ENCODE results near the gene KLRG1. TPM values are rescaled to one million over a fixed set of nuclear protein-coding genes. Genes with fewer than 3 reads are reported as not detected.

The KLRG1 gene
- polyA plus RNA-seq, 1 donor from 2014 or later, result 4.7 TPM

GRCh38 chr12:8943565-8944186 is 45.7 kb upstream of the KLRG1 start:
- Histone ChIP-seq H3K79me2 (replicated peaks; ENCODE audit: insufficient read depth, low read length) (peaks cover 37% of the 10 kb centered on the region), H3K9me2 (ENCODE audit: insufficient read depth, low read length) (no peaks in the 10 kb centered on the region), H3K9me3 (ENCODE audit: low read length) (no peaks in the 10 kb centered on the region), H3K27me3 (ENCODE audit: insufficient read depth, low read depth, low read length) (no peaks in the 10 kb centered on the region), H3K4me3 (ENCODE audit: low read length) (no peak overlapping the region), H3K36me3 (ENCODE audit: insufficient read depth, low read length) (no peaks in the 10 kb centered on the region), H3K4me2 (ENCODE audit: low read length) (no peak overlapping the region), H2AFZ (ENCODE audit: low read depth, low read length) (no peak overlapping the region), H4K20me1 (ENCODE audit: insufficient read depth) (no peaks in the 10 kb centered on the region), H3K9ac (ENCODE audit: low read length) (no peak overlapping the region), H3K27ac (ENCODE audit: low read length) (no peak overlapping the region), H3F3A (ENCODE audit: insufficient read depth, low read length, poor library complexity, severe bottlenecking) (no peaks in the 10 kb centered on the region)
- no peak for TF ChIP-seq RAD21 (conservative IDR thresholded peaks at IDR 0.05)
- no peak for TF ChIP-seq SMC3 (conservative IDR thresholded peaks at IDR 0.05; ENCODE audit: poor library complexity)
- no peak for TF ChIP-seq EP300 (conservative IDR thresholded peaks at IDR 0.05; ENCODE audit: poor library complexity, severe bottlenecking)
- TF ChIP-seq POLR2AphosphoS5 (IDR thresholded peaks at IDR 0.05), result no peak
- no peak for TF ChIP-seq TAF1 (IDR thresholded peaks at IDR 0.05; ENCODE audit: low read depth)
- no peak for TF ChIP-seq EZH2 (IDR thresholded peaks at IDR 0.05; ENCODE audit: borderline replicate concordance, insufficient read depth, low read length, poor library complexity, severe bottlenecking)
- TF ChIP-seq CTCF (IDR thresholded peaks at IDR 0.05; ENCODE audit: poor library complexity, severe bottlenecking), result no peak

GRCh38 chr12:8946733-8947132 is 42.6 kb upstream of the KLRG1 start:
- H3K4me2 ChIP-seq (ENCODE audit: low read length), result no peak overlapping the region
- no peak overlapping the region for H3K27ac ChIP-seq (ENCODE audit: low read length)
- peaks cover 40% of the 10 kb centered on the region for H3K79me2 ChIP-seq (replicated peaks; ENCODE audit: insufficient read depth, low read length)

More at GRCh38 chr12:8946733-8947132, 42.6 kb upstream of the KLRG1 start:
- Histone ChIP-seq H2AFZ (ENCODE audit: low read depth, low read length) (no peak overlapping the region), H3K9me3 (ENCODE audit: low read length) (no peaks in the 10 kb centered on the region), H3K9ac (ENCODE audit: low read length) (no peak overlapping the region), H3K4me3 (ENCODE audit: low read length) (peak overlapping the region; percentile 79), H3K27me3 (ENCODE audit: insufficient read depth, low read depth, low read length) (no peaks in the 10 kb centered on the region), H4K20me1 (ENCODE audit: insufficient read depth) (no peaks in the 10 kb centered on the region), H3K36me3 (ENCODE audit: insufficient read depth, low read length) (no peaks in the 10 kb centered on the region), H3F3A (ENCODE audit: insufficient read depth, low read length, poor library complexity, severe bottlenecking) (no peaks in the 10 kb centered on the region), H3K9me2 (ENCODE audit: insufficient read depth, low read length) (no peaks in the 10 kb centered on the region)
- TF ChIP-seq EZH2 (IDR thresholded peaks at IDR 0.05; ENCODE audit: borderline replicate concordance, insufficient read depth, low read length, poor library complexity, severe bottlenecking) (no peak), SMC3 (conservative IDR thresholded peaks at IDR 0.05; ENCODE audit: poor library complexity) (no peak), EP300 (conservative IDR thresholded peaks at IDR 0.05; ENCODE audit: poor library complexity, severe bottlenecking) (no peak), POLR2AphosphoS5 (IDR thresholded peaks at IDR 0.05) (no peak), RAD21 (conservative IDR thresholded peaks at IDR 0.05) (no peak), CTCF (IDR thresholded peaks at IDR 0.05; ENCODE audit: poor library complexity, severe bottlenecking) (no peak), REST (IDR thresholded peaks at IDR 0.05; ENCODE audit: borderline replicate concordance) (no peak)

Data from neural cell (in vitro differentiated cells).